Fibroblast of villous mesenchyme (primary cell): ENCODE data around the gene PRKAG1. TPM values are rescaled to one million over a fixed set of nuclear protein-coding genes. Genes with fewer than 3 reads are reported as not detected.

Source experiments
- DNase-seq: peaks from one replicate; pipeline ENCODE4 v3.0.0-alpha.2; 2010; ENCODE audit warnings: low read depth
- H3K4me3 ChIP-seq: 2 replicates; pipeline ENCODE4 v1.5.1; 2011; ENCODE audit warnings: low read depth, mild to moderate bottlenecking, low read length
- small RNA-seq: library from RNA; depleted of rRNA; stranded (forward); fragments of <200 nt; gene quantifications from one replicate; pipeline ENCODE3, GENCODE V24; 2012
- total RNA-seq: library from RNA; depleted of rRNA; stranded (reverse); fragments of >200 nt; gene quantifications from 2 replicates; pipeline ENCODE4 v1.2.3, GENCODE V29; 2012
- TF ChIP-seq, protein P1 (sequence below): IDR thresholded peaks from 2 replicates; pipeline ENCODE4 v1.5.1; 2012; ENCODE audit warnings: low read depth, mild to moderate bottlenecking, low read length; ENCODE audit not compliant: insufficient read depth

PRKAG1 gene
- total RNA-seq, 1 donor: 62.2 TPM

DNA sequence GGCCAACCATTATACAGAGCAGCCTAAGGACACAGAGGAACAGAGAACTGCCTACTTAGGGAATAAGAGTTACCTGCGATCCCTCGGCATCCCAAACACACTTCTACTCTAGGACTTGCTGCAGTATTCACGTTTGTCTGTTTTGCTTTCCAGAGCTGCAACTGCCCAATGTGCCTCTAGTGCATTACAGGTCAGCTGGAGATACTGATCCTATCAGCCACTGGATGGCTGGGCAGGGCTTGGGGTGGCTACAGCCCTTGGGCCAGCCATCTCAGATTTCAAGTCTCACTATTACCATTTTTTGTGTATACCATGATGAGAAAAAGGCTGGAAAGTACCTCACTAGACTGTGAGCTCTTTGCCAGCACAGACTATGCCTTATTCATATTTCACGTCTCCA lies 65.9 kb downstream of the PRKAG1 start:
- H3K4me3 ChIP-seq: no peak overlapping the region
- TF ChIP-seq, protein P1, sequence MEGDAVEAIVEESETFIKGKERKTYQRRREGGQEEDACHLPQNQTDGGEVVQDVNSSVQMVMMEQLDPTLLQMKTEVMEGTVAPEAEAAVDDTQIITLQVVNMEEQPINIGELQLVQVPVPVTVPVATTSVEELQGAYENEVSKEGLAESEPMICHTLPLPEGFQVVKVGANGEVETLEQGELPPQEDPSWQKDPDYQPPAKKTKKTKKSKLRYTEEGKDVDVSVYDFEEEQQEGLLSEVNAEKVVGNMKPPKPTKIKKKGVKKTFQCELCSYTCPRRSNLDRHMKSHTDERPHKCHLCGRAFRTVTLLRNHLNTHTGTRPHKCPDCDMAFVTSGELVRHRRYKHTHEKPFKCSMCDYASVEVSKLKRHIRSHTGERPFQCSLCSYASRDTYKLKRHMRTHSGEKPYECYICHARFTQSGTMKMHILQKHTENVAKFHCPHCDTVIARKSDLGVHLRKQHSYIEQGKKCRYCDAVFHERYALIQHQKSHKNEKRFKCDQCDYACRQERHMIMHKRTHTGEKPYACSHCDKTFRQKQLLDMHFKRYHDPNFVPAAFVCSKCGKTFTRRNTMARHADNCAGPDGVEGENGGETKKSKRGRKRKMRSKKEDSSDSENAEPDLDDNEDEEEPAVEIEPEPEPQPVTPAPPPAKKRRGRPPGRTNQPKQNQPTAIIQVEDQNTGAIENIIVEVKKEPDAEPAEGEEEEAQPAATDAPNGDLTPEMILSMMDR: no peak
- DNase-seq: no peak

Small RNAs within 50 kb of the gene (small RNA-seq; reads per million reads assigned to genes)
- not detected for gene RNU6-940P

Other genes starting within 250 kb of the PRKAG1 start
- 39.6 and 47.1 TPM in 2 replicates for gene ADCY6, start 229.7 kb downstream of the PRKAG1 start, total RNA-seq
- gene CACNB3, start 200.3 kb downstream of the PRKAG1 start, total RNA-seq: 29.8 and 30.3 TPM in 2 replicates
- 51.9 and 64.3 TPM in 2 replicates for gene DDX23, start 166.6 kb downstream of the PRKAG1 start, total RNA-seq
- gene RND1, start 152.9 kb downstream of the PRKAG1 start, total RNA-seq: under 0.01 TPM in 1 of 2 replicates, not detected in the other
- 21.9 and 25.5 TPM in 2 replicates for gene FKBP11, start 93.3 kb downstream of the PRKAG1 start, total RNA-seq
- 49.3 and 68.2 TPM in 2 replicates for gene ARF3, start 61.3 kb downstream of the PRKAG1 start, total RNA-seq
- gene WNT10B, start 47.0 kb downstream of the PRKAG1 start, total RNA-seq: not detected in 2 replicates
- not detected in 2 replicates for gene WNT1, start 40.5 kb downstream of the PRKAG1 start, total RNA-seq
- under 0.01 and 0.32 TPM in 2 replicates for gene DDN, start 19.4 kb downstream of the PRKAG1 start, total RNA-seq
- gene KMT2D, start 42.0 kb upstream of the PRKAG1 start, total RNA-seq: 32.2 and 37.1 TPM in 2 replicates
- gene RHEBL1, start 51.2 kb upstream of the PRKAG1 start, total RNA-seq: 0.64 and 0.86 TPM in 2 replicates
- not detected in 2 replicates for gene DHH, start 76.0 kb upstream of the PRKAG1 start, total RNA-seq
- gene LMBR1L, start 92.1 kb upstream of the PRKAG1 start, total RNA-seq: 47.9 and 71.2 TPM in 2 replicates
- gene TUBA1B, start 112.6 kb upstream of the PRKAG1 start, total RNA-seq: 1,457 and 1,471 TPM in 2 replicates
- 834 and 982 TPM in 2 replicates for gene TUBA1A, start 170.3 kb upstream of the PRKAG1 start, total RNA-seq
- 376 and 609 TPM in 2 replicates for gene TUBA1C, start 246.3 kb upstream of the PRKAG1 start, total RNA-seq